C4-2B (cell line): ENCODE results near the gene COQ9.

Experiments
- ZFX ChIP-seq: fragments of 450-650 bp; IDR thresholded peaks from 2 replicates; pipeline ENCODE4 v1.6.1; 2017
- TF ChIP-seq, protein P1 (sequence below): fragments of 450-650 bp; conservative IDR thresholded peaks from 2 replicates; pipeline ENCODE4 v1.5.1; 2017; ENCODE audit warnings: mild to moderate bottlenecking

DNA sequence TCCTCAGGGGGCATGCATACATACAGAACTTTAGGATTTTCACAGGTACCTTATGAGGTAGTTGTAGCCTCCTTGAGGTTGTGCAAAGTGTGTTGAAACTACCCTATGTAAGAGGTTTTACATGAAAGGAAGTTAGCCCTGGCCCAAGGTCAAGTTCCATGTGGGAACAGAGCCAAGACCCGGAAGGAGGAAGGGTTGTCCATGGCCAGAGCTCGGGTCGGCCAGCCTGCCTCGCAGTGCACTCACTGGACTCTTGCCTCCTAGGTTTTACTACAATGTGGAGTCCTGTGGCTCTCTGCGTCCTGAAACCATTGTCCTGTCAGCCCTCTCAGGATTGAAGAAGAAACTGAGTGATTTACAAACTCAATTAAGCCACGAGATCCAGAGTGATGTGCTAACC, 23.4 kb downstream of the COQ9 start:
- TF ChIP-seq, protein P1, sequence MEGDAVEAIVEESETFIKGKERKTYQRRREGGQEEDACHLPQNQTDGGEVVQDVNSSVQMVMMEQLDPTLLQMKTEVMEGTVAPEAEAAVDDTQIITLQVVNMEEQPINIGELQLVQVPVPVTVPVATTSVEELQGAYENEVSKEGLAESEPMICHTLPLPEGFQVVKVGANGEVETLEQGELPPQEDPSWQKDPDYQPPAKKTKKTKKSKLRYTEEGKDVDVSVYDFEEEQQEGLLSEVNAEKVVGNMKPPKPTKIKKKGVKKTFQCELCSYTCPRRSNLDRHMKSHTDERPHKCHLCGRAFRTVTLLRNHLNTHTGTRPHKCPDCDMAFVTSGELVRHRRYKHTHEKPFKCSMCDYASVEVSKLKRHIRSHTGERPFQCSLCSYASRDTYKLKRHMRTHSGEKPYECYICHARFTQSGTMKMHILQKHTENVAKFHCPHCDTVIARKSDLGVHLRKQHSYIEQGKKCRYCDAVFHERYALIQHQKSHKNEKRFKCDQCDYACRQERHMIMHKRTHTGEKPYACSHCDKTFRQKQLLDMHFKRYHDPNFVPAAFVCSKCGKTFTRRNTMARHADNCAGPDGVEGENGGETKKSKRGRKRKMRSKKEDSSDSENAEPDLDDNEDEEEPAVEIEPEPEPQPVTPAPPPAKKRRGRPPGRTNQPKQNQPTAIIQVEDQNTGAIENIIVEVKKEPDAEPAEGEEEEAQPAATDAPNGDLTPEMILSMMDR = no peak
- no peak for TF ChIP-seq ZFX
